GM12875 (cell line): ENCODE data around the gene ISY1.

Experiments used
- H3K4me3 ChIP-seq: one replicate; pipeline ENCODE4 v1.5.1; 2011; ENCODE audit warnings: low read depth, low read length, control low read depth
- TF ChIP-seq, protein P1 (sequence below): IDR thresholded peaks from 2 replicates; pipeline ENCODE4 v1.5.1; 2011; ENCODE audit warnings: low read depth, mild to moderate bottlenecking, control low read depth, inconsistent platforms, low read length, moderate library complexity, borderline replicate concordance; ENCODE audit not compliant: insufficient read depth

Gene ISY1

DNA sequence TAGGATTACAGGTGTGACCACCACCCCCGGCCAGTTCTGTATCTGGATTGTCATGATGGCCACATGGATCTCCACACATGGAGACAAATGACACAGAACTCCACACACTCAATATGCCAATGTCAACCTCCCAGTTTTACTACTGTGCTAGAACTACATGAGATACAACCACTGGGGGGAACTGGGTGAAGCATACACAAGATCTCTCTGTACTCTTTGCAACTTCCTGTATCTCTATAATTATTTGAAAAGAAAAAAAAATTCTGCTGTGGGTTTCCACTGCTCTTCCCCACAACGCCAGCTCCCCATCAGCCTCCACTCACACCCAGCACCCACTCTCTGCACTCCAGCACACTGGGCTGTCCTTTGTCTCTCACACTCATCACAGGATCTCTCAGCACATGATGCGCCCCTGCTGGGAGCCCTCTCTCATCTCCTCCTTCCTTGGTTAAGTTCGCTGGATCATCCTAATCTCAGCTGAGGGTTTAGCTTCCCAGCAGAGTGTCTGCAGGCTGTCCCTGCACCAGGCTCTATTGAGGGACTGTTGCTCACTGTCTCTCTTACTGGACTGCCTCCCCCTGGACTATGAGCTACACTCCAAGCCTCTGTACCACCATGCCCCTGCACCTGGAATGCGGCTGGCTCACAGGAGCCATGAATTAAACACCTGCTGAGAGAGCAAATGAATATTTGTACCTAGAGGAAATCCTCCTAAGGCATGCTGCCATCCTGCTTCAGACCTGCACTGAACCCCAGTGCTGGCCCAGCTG is 28.6 kb downstream of the ISY1 start:
- H3K4me3 ChIP-seq, result no peak overlapping the region
- TF ChIP-seq, protein P1, sequence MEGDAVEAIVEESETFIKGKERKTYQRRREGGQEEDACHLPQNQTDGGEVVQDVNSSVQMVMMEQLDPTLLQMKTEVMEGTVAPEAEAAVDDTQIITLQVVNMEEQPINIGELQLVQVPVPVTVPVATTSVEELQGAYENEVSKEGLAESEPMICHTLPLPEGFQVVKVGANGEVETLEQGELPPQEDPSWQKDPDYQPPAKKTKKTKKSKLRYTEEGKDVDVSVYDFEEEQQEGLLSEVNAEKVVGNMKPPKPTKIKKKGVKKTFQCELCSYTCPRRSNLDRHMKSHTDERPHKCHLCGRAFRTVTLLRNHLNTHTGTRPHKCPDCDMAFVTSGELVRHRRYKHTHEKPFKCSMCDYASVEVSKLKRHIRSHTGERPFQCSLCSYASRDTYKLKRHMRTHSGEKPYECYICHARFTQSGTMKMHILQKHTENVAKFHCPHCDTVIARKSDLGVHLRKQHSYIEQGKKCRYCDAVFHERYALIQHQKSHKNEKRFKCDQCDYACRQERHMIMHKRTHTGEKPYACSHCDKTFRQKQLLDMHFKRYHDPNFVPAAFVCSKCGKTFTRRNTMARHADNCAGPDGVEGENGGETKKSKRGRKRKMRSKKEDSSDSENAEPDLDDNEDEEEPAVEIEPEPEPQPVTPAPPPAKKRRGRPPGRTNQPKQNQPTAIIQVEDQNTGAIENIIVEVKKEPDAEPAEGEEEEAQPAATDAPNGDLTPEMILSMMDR, result no peak

DNA sequence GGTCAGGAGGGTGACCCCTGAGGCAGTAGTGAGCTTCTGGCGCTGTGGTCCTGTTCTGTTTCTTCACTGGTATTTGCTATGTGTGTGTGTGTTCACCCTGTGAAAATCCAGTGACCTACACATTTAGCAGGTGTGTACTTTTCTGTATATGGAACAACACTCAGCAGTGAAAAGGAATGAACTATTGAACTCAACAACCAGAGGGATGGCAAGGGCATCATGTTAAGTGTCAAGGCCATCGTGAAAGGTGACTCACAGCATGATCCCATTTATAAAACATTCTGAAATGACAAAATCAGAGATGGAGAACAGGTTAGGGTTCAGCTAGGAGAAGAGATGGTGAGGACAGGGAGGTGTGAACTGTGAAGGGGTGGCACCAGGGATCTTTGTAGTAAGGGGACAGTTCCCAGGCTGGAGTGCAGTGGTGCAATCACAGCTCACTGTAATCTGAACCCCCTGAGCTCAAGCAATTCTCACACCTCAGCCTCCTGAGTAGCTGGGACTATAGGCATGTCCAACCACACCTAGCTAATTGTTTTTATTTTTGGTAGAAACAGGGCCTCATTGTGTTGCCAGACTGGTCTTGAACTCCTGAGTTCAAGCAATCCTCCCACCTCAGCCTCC is 29.3 kb downstream of the ISY1 start:
- no peak overlapping the region for H3K4me3 ChIP-seq
- TF ChIP-seq, protein P1, result no peak

DNA sequence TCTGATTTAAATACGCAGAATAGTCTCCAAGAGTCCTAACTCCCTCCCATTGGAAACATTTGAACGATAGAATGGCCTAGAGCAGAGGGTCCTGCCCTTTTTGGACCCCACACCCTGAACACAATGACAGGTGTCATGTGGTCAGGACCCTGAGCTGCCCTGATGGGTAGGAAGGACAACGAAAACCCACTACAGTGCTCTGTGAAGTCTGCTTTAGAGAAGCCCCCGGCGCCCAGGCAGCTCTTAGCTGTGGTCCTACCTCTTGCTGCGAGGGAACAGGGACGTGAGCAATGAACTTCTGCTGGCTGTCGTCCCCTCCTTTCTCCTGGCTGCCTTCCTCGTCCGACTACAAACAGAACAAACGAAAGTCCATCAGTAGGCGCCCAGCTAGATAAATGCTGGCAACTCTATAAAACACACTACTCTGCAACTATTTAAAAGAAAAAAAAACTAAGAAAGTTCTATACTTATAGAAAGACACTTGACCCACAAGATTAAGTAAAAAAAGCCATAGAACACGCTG is 30.5 kb downstream of the ISY1 start:
- TF ChIP-seq, protein P1, result no peak
- no peak overlapping the region for H3K4me3 ChIP-seq

DNA sequence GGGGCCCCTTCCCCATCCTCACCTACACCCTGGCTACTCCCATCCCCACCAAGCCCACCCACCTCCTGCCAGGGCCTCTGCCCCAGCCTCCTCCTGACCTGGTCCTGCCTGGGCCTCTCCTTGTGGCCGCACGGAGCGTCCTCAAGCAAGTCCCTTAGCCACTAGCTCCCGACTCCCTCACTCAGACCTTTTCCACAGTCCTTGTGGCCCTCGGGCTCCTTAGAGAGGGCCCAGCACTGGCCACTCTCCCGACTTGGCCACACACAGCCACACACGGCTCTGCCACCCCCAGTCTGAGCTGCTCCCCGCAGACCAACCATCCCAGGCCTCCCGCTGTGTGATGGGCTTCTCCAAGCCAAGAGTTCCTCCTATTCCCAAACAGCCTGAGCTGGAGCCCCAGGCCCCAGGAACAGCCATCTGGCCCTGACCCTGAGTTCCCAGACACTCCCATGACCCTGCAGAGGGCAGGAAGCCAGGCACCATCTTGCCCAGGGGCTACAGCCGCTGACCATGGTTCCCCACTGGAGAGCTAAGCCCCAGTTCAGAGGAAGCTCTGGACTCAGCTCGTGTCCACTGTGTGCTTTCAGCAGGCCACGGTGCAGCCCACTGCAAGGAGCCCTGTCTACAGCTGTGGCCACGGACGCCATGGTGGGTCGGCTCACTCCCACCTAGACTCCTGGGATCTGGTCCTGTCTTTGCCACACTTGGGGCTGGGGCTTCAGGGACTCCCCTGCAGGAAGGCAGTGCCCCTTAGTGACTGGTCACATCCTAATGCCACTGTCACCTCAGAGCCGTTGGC is 32.3 kb downstream of the ISY1 start:
- TF ChIP-seq, protein P1, result no peak
- no peak overlapping the region for H3K4me3 ChIP-seq

DNA sequence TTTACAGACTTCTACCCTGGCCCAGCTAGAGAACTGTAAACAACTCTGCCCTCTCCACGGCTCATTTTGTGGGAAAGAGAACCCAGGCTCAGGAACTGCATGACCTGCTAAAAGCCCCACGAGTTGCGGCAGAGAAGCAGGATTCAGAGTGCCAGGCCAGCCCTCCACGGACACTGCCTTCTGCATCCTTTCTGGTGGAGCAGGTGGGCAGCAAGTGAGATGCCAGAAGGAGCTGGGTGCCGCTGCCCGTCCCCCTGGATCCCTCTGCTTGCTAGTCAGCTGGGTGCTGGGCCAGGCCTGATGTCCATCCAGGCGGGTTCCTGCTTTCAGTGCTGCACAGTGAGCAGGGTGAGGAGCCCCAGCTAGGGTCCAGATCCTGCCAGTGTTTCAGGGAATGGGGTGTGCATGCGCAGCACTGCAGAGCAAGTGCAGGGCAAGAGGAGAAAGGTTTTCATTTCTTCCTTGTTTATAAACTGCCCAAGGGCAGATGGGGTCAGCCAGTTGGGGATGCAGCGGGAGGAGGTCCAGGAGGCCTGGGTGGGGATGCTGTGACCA is 34.1 kb downstream of the ISY1 start:
- TF ChIP-seq, protein P1, result no peak
- H3K4me3 ChIP-seq, result no peak overlapping the region

DNA sequence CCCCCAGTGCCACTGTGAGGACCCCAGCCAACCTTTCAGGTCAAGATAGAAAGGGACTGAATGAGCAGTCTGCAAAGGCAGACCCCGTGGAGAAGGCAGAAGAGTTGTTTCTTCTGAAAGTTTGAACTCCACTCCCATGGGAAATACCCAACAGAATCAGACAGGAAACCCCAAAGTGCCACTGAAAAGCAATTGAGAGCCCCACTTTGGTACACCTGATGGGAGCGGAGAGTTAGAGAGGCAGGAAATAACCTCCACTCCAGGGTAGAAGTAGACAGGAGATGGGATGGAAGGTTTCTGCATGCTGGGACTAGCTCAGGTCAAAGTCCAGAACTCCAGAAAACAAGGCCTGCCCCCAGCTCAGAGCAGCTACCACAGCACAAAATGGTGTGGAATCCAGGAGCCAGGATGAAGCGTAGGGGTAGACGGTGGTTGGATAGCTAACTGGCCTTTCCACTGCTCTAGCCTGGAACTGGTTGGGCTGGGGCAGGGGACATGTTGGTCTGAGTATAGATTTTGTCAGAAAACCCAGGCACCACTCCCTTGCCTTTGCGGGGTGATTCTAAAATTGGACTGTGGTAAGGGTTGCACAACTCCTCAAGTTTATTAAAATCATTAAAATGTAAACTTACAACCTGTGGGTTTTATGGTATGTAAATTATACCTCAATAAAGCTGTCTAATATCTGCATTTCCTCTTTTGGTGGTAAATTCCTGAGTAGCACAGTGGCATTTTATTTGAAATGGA is 37.4 kb downstream of the ISY1 start:
- H3K4me3 ChIP-seq, result no peak overlapping the region
- TF ChIP-seq, protein P1, result no peak
